Adrenal gland (tissue), 12 donors: Measurements from ENCODE around the gene UBE2B. TPM values are rescaled to one million over a fixed set of nuclear protein-coding genes. Genes with fewer than 3 reads are reported as not detected.
"Not testable (repeated sequence)": the region's sequence is repeated elsewhere in the genome, so short reads cannot be mapped to it uniquely, and the experiment has no call there.

ENCODE experiments used
- DNase-seq, 7 donors: peaks; one replicate each; pipeline ENCODE4 v3.0.0-alpha.2; 2019 to 2020
- H3K27ac ChIP-seq, 5 donors: fragments of 200-600 bp; sonication (generic) in 4 of 5; 1 replicate in 3 of 5; 2 replicates in 2 of 5; pipeline versions ENCODE4 v1.5.1 to v1.8.0; 2016 to 2020; ENCODE audit warnings: mild to moderate bottlenecking in 1 of 5
- H3K27me3 ChIP-seq: fragments of 200-600 bp; 2 replicates; pipeline ENCODE4 v1.8.0; 2021
- H3K36me3 ChIP-seq, 2 donors: fragments of 200-600 bp; replicated peaks in 1 of 2; 1 replicate in 1 of 2; 2 replicates in 1 of 2; pipeline versions ENCODE4 v1.5.1 to v1.8.0; 2018 to 2022
- H3K4me1 ChIP-seq, 2 donors: fragments of 200-600 bp; replicated peaks in 1 of 2; 1 replicate in 1 of 2; 2 replicates in 1 of 2; pipeline versions ENCODE4 v1.5.1 to v1.8.0; 2018 to 2021
- H3K4me3 ChIP-seq, 4 donors: fragments of 200-600 bp; sonication (generic) in 3 of 4; one replicate each; pipeline ENCODE4 v1.5.1; 2016 to 2018
- H3K9me3 ChIP-seq, 3 donors: fragments of 200-600 bp; sonication (generic) in 1 of 3; replicated peaks in 1 of 3; 1 replicate in 2 of 3; 2 replicates in 1 of 3; pipeline versions ENCODE4 v1.5.1 to v1.8.0; 2016 to 2021
- CTCF ChIP-seq, 6 experiments: fragments of 450-650 bp in 4 of 6; fragments of 200-600 bp in 2 of 6; sonication (generic) in 1 of 6; IDR thresholded peaks; 1 replicate in 5 of 6; 2 replicates in 1 of 6; pipeline versions ENCODE4 v1.5.1 to v1.8.0; 2016 to 2021; ENCODE audit warnings: antibody characterized with exemption in 6 of 6, mild to moderate bottlenecking in 2 of 6, moderate library complexity in 1 of 6
- POLR2A ChIP-seq, 2 donors: fragments of 450-650 bp; IDR thresholded peaks; one replicate each; pipeline ENCODE4 v1.6.1; 2017; ENCODE audit warnings: antibody characterized with exemption in 2 of 2, mild to moderate bottlenecking in 2 of 2, moderate library complexity in 1 of 2
- WGBS, 4 donors: extraction: QIAGEN DNeasy Blood & Tissue Kit in 2 of 4; methylation state at CpG; one replicate each; pipeline versions ENCODE4 v1.1.5 to v1.1.7; 2013 to 2017; 5-methylcytosine and 5-hydroxymethylcytosine counted together
- intact Hi-C, 2 donors: fragments of 100-400 bp; cut with DNase I; formaldehyde crosslinking; loops; one replicate each; pipeline versions ENCODE4 v1.14.1 to v1.15.0; 2022 to 2023
- polyA plus RNA-seq, 3 donors: library from polyadenylated mRNA; stranded (reverse); fragments of 200-250 nt in 2 of 3; fragments of 350-450 nt in 1 of 3; fragmentation: Illumina TruSeq in 1 of 3; extraction: RNeasy Lipid Tissue Mini Kit (QIAGEN cat#74804) in 1 of 3; gene quantifications; one replicate each; pipeline ENCODE4 v1.2.3, GENCODE V29; 2013 to 2014
- total RNA-seq, 9 donors: library from RNA; depleted of rRNA in 4 of 9; stranded (reverse); fragments of >200 nt in 4 of 9; fragments of 120-200 nt in 1 of 9; fragmentation: NEBNext Ultra II Directional in 1 of 9; extraction: Animal tissue kit (Norgen Biotek cat#: 25700) in 1 of 9; gene quantifications; one replicate each; pipeline versions ENCODE4 v1.1.0 to v1.2.4, GENCODE V29; 2013 to 2023
- donor health status: healthy with polysubstance abuse.
- donor health status: Bipolar disorder and iron deficiency.
- donor health status: DM: yes; HTN: yes; CAD: no.
- donor health status: DM: no; HTN: no; CAD: no.
- donor health status: DM: no; HTN: no; CAD: no.
- donor health status: DM: yes; HTN: yes; CAD: no.

Gene UBE2B
- total and polyA plus RNA-seq, 12 donors: 19.7 to 144 (median 96.2) TPM

- Histone ChIP-seq H3K27ac (no peak overlapping the region), H3K4me3 (no peak overlapping the region), H3K27me3 (no peaks in the 10 kb centered on the region), H3K36me3 (no peaks in the 10 kb centered on the region), H3K9me3 (no peaks in the 10 kb centered on the region), H3K4me1 (peaks cover 0 to 4% of the 10 kb centered on the region in 2 donors)
- TF ChIP-seq POLR2A (IDR thresholded peaks at IDR 0.05) (no peak), CTCF (IDR thresholded peaks at IDR 0.05) (no peak)
- intact Hi-C loops: loop anchor here in 1 of 2 donors (10.0 kb wide), 2 partner anchors 107 to 157 kb away; partner anchors contain the start of gene JADE2
- no peak for DNase-seq
Measured at GRCh38 chr5:134417707-134418106, 46.3 kb downstream of the UBE2B start.

GRCh38 chr5:134418958-134419357, 47.6 kb downstream of the UBE2B start:
- Histone ChIP-seq H3K27ac (no peak overlapping the region), H3K9me3 (no peaks in the 10 kb centered on the region), H3K36me3 (no peaks in the 10 kb centered on the region), H3K27me3 (no peaks in the 10 kb centered on the region), H3K4me3 (no peak overlapping the region), H3K4me1 (no peaks in the 10 kb centered on the region)
- 91 to 98% (median 94%) methylated on average over 3 of the region's 3 CpGs for WGBS, 4 donors
- TF ChIP-seq POLR2A (IDR thresholded peaks at IDR 0.05): no peak
- TF ChIP-seq CTCF (IDR thresholded peaks at IDR 0.05): no peak
- intact Hi-C loops: loop anchor here in 1 of 2 donors (10.0 kb wide), 2 partner anchors 106 to 156 kb away; partner anchors contain the start of gene JADE2
- DNase-seq: no peak

GRCh38 chr5:134420343-134420742, 49.0 kb downstream of the UBE2B start:
- no peak for DNase-seq
- Histone ChIP-seq H3K9me3 (no peaks in the 10 kb centered on the region), H3K36me3 (no peaks in the 10 kb centered on the region), H3K27me3 (no peaks in the 10 kb centered on the region), H3K4me1 (no peaks in the 10 kb centered on the region), H3K4me3 (no peak overlapping the region), H3K27ac (no peak overlapping the region)
- intact Hi-C loops: no loop called here
- 79 to 91% (median 83%) methylated on average over 2 of the region's 2 CpGs for WGBS, 4 donors
- TF ChIP-seq POLR2A (IDR thresholded peaks at IDR 0.05) (no peak), CTCF (IDR thresholded peaks at IDR 0.05) (no peak)

GRCh38 chr5:134421038-134421437, 49.7 kb downstream of the UBE2B start:
- DNase-seq, intact Hi-C loops, H3K4me1 ChIP-seq, H3K27ac ChIP-seq, H3K9me3 ChIP-seq, H3K36me3 ChIP-seq, H3K27me3 ChIP-seq, H3K4me3 ChIP-seq: not testable (repeated sequence)
- 90 to 98% (median 95%) methylated on average over 4 of the region's 4 CpGs for WGBS, 4 donors

GRCh38 chr5:134422791-134423365, 51.5 kb downstream of the UBE2B start:
- no peak for DNase-seq
- 81 to 92% (median 91%) methylated on average over 7 of the region's 7 CpGs for WGBS, 4 donors
- Histone ChIP-seq H3K4me3 (no peak overlapping the region), H3K9me3 (no peaks in the 10 kb centered on the region), H3K27ac (no peak overlapping the region), H3K27me3 (no peaks in the 10 kb centered on the region), H3K36me3 (no peaks in the 10 kb centered on the region), H3K4me1 (no peaks in the 10 kb centered on the region)
- intact Hi-C loops: no loop called here
- TF ChIP-seq CTCF (IDR thresholded peaks at IDR 0.05): no peak
- TF ChIP-seq POLR2A (IDR thresholded peaks at IDR 0.05): no peak
